Thyroid gland (tissue), 4 donors: Measurements from ENCODE around the gene TMPRSS13. TPM values are rescaled to one million over a fixed set of nuclear protein-coding genes. Genes with fewer than 3 reads are reported as not detected.

Source experiments
- DNase-seq, 2 donors: peaks; one replicate each; pipeline ENCODE4 v3.0.0-alpha.2; 2019
- H3K27ac ChIP-seq, 3 donors: fragments of 200-600 bp; sonication (generic); 1 replicate in 2 of 3; 2 replicates in 1 of 3; pipeline ENCODE4 v1.5.1; 2016 to 2019; ENCODE audit warnings: mild to moderate bottlenecking in 1 of 3, moderate library complexity in 1 of 3
- H3K27me3 ChIP-seq: fragments of 200-600 bp; sonication (generic); one replicate; pipeline ENCODE4 v1.5.1; 2019
- H3K36me3 ChIP-seq, 2 donors: fragments of 200-600 bp; sonication (generic); one replicate each; pipeline ENCODE4 v1.5.1; 2016 to 2019
- H3K4me1 ChIP-seq, 2 donors: fragments of 200-600 bp; sonication (generic); one replicate each; pipeline ENCODE4 v1.5.1; 2017 to 2019
- H3K4me3 ChIP-seq, 3 donors: fragments of 200-600 bp; sonication (generic); replicated peaks in 1 of 3; 1 replicate in 2 of 3; 2 replicates in 1 of 3; pipeline ENCODE4 v1.5.1; 2016; ENCODE audit warnings: mild to moderate bottlenecking in 1 of 3
- H3K9me3 ChIP-seq: fragments of 200-600 bp; sonication (generic); one replicate; pipeline ENCODE4 v1.5.1; 2017
- CTCF ChIP-seq, 6 experiments: fragments of 200-600 bp in 3 of 6; fragments of 450-650 bp in 3 of 6; sonication (generic) in 3 of 6; IDR thresholded peaks; one replicate each; pipeline ENCODE4 v1.5.1; 2016 to 2019; ENCODE audit warnings: antibody characterized with exemption in 6 of 6, mild to moderate bottlenecking in 2 of 6, inconsistent platforms in 1 of 6, moderate library complexity in 1 of 6
- POLR2A ChIP-seq, 2 donors: fragments of 450-650 bp; IDR thresholded peaks; one replicate each; pipeline ENCODE4 v1.6.1; 2017; ENCODE audit warnings: antibody characterized with exemption in 2 of 2, mild to moderate bottlenecking in 2 of 2, moderate library complexity in 1 of 2
- WGBS, 2 donors: methylation state at CpG; one replicate each; pipeline ENCODE4 v1.1.5; 2017; 5-methylcytosine and 5-hydroxymethylcytosine counted together
- intact Hi-C: fragments of 100-400 bp; cut with DNase I; formaldehyde crosslinking; loops from one replicate; pipeline ENCODE4 v1.15.1; 2023
- total RNA-seq, 4 donors: library from RNA; depleted of rRNA; stranded (reverse); fragments of >200 nt; gene quantifications; one replicate each; pipeline ENCODE4 v1.2.3, GENCODE V29; 2016

TMPRSS13 gene
- total RNA-seq, 4 donors from 2014 or later, result 8.5 to 24.3 (median 13.0) TPM

GRCh38 chr11:117883063-117883462, 46.1 kb downstream of the TMPRSS13 start:
- Histone ChIP-seq H3K4me1 (peaks cover 21 to 44% of the 10 kb centered on the region in 2 donors), H3K27ac (no peak overlapping the region), H3K36me3 (no peaks in the 10 kb centered on the region), H3K4me3 (no peak overlapping the region), H3K9me3 (no peaks in the 10 kb centered on the region), H3K27me3 (no peaks in the 10 kb centered on the region)
- intact Hi-C loops, result no loop called here
- 90 to 98% methylated on average over 3 of the region's 3 CpGs for WGBS, 2 donors
- no peak for DNase-seq
- TF ChIP-seq CTCF (IDR thresholded peaks at IDR 0.05) (no peak), POLR2A (IDR thresholded peaks at IDR 0.05) (no peak)

GRCh38 chr11:117882311-117882905, 46.8 kb downstream of the TMPRSS13 start:
- 38 to 45% methylated on average over 11 of the region's 11 CpGs for WGBS, 2 donors
- Histone ChIP-seq H3K27ac (no peak overlapping the region), H3K4me3 (no peak overlapping the region)

GRCh38 chr11:117881217-117881616, 48.0 kb downstream of the TMPRSS13 start:
- no peak for DNase-seq

More at GRCh38 chr11:117882311-117882905, 46.8 kb downstream of the TMPRSS13 start:
- Histone ChIP-seq H3K36me3 (no peaks in the 10 kb centered on the region), H3K9me3 (no peaks in the 10 kb centered on the region), H3K27me3 (no peaks in the 10 kb centered on the region), H3K4me1 (peaks cover 17 to 39% of the 10 kb centered on the region in 2 donors)
- TF ChIP-seq CTCF (IDR thresholded peaks at IDR 0.05), result no peak
- no peak for TF ChIP-seq POLR2A (IDR thresholded peaks at IDR 0.05)
- intact Hi-C loops, result no loop called here
- DNase-seq, result no peak

GRCh38 chr11:117879516-117880480, 49.4 kb downstream of the TMPRSS13 start:
- WGBS, 2 donors, result 82 to 89% methylated on average over 11 of the region's 11 CpGs
- no peak for DNase-seq
- Histone ChIP-seq H3K27me3 (no peaks in the 10 kb centered on the region), H3K36me3 (no peaks in the 10 kb centered on the region), H3K4me1 (peaks cover 21 to 47% of the 10 kb centered on the region in 2 donors), H3K4me3 (no peak overlapping the region), H3K27ac (no peak overlapping the region), H3K9me3 (no peaks in the 10 kb centered on the region)
- TF ChIP-seq CTCF (IDR thresholded peaks at IDR 0.05) (no peak), POLR2A (IDR thresholded peaks at IDR 0.05) (no peak)
- intact Hi-C loops, result no loop called here

More at GRCh38 chr11:117881217-117881616, 48.0 kb downstream of the TMPRSS13 start:
- no peaks in the 10 kb centered on the region for H3K27me3 ChIP-seq
- peaks cover 17 to 44% of the 10 kb centered on the region in 2 donors for H3K4me1 ChIP-seq
- no peak for TF ChIP-seq POLR2A (IDR thresholded peaks at IDR 0.05)
- no peak for TF ChIP-seq CTCF (IDR thresholded peaks at IDR 0.05)
- intact Hi-C loops, result no loop called here
- no peaks in the 10 kb centered on the region for H3K9me3 ChIP-seq
- H3K36me3 ChIP-seq, result no peaks in the 10 kb centered on the region
- no peak overlapping the region for H3K27ac ChIP-seq
- 75 to 80% methylated on average over 5 of the region's 5 CpGs for WGBS, 2 donors
- H3K4me3 ChIP-seq, result no peak overlapping the region
